Measurements from ENCODE around the gene FRK. TPM values are rescaled to one million over a fixed set of nuclear protein-coding genes. Genes with fewer than 3 reads are reported as not detected.

FRK gene
- total and polyA plus RNA-seq, 9 donors = 0.38 to 3.5 (median 1.1) TPM

GRCh38 chr6:116012951-116013350 is 47.7 kb downstream of the FRK start:
- peaks cover 3% of the 10 kb centered on the region for H3K4me1 ChIP-seq (ENCODE audit: insufficient read depth)
- no peaks in the 10 kb centered on the region for H3K36me3 ChIP-seq
- DNase-seq = no peak
- TF ChIP-seq CTCF (IDR thresholded peaks at IDR 0.05) (no peak), EP300 (IDR thresholded peaks at IDR 0.05) (no peak), POLR2A (IDR thresholded peaks at IDR 0.05) (no peak)
- H3K27me3 ChIP-seq = no peaks in the 10 kb centered on the region
- H3K27ac ChIP-seq = no peak overlapping the region
- intact Hi-C loops (cut with DNase I) = loop anchor here in 1 of 4 donors (2.0 kb wide), 1 partner anchor 84 kb away; no protein-coding TSS in a partner anchor
- no peak overlapping the region for H3K4me3 ChIP-seq
- H3K9me3 ChIP-seq = no peaks in the 10 kb centered on the region

- peaks cover 3% of the 10 kb centered on the region for H3K4me1 ChIP-seq (ENCODE audit: insufficient read depth)
- H3K36me3 ChIP-seq = no peaks in the 10 kb centered on the region
- DNase-seq = no peak
- WGBS, 3 donors = 14 to 47% (median 31%) methylated on average over 1 of the region's 1 CpG
- TF ChIP-seq CTCF (IDR thresholded peaks at IDR 0.05) (no peak), EP300 (IDR thresholded peaks at IDR 0.05) (no peak), POLR2A (IDR thresholded peaks at IDR 0.05) (no peak)
- intact Hi-C loops (cut with DNase I) = loop anchor here in 1 of 4 donors (2.0 kb wide), 1 partner anchor 84 kb away; no protein-coding TSS in a partner anchor
- H3K9me3 ChIP-seq = no peaks in the 10 kb centered on the region
- H3K4me3 ChIP-seq = no peak overlapping the region
- no peaks in the 10 kb centered on the region for H3K27me3 ChIP-seq
- no peak overlapping the region for H3K27ac ChIP-seq
Observed at GRCh38 chr6:116012471-116012949, 48.2 kb downstream of the FRK start.

GRCh38 chr6:116011520-116011919 is 49.2 kb downstream of the FRK start:
- H3K4me1 ChIP-seq (ENCODE audit: insufficient read depth) = peaks cover 2% of the 10 kb centered on the region
- H3K36me3 ChIP-seq = no peaks in the 10 kb centered on the region
- no peak overlapping the region for H3K4me3 ChIP-seq
- H3K27ac ChIP-seq = no peak overlapping the region
- TF ChIP-seq EP300 (IDR thresholded peaks at IDR 0.05) (no peak), CTCF (IDR thresholded peaks at IDR 0.05) (no peak), POLR2A (IDR thresholded peaks at IDR 0.05) (no peak)
- DNase-seq = no peak
- H3K9me3 ChIP-seq = no peaks in the 10 kb centered on the region
- WGBS, 3 donors = 74 to 84% (median 76%) methylated on average over 3 of the region's 3 CpGs
- intact Hi-C loops (cut with DNase I) = loop anchor here in 1 of 4 donors (2.0 kb wide), 1 partner anchor 89 kb away; the partner anchor contains the start of gene NT5DC1
- H3K27me3 ChIP-seq = no peaks in the 10 kb centered on the region

GRCh38 chr6:116010790-116011401 is 49.8 kb downstream of the FRK start:
- intact Hi-C loops (cut with DNase I) = loop anchor here in 1 of 4 donors (2.0 kb wide), 1 partner anchor 90 kb away; the partner anchor contains the start of gene NT5DC1
- Histone ChIP-seq H3K4me1 (ENCODE audit: insufficient read depth) (peaks cover 2% of the 10 kb centered on the region), H3K4me3 (no peak overlapping the region), H3K27me3 (no peaks in the 10 kb centered on the region), H3K36me3 (no peaks in the 10 kb centered on the region), H3K27ac (no peak overlapping the region), H3K9me3 (no peaks in the 10 kb centered on the region)
- DNase-seq = peak; percentile 48 to 74 (median 65)
- TF ChIP-seq EP300 (IDR thresholded peaks at IDR 0.05) (no peak), CTCF (IDR thresholded peaks at IDR 0.05) (peak in 2 of 3 donors; percentile 55 to 57), POLR2A (IDR thresholded peaks at IDR 0.05) (no peak)
- WGBS, 3 donors = 17 to 21% (median 19%) methylated on average over 3 of the region's 3 CpGs
